ENCODE results near the gene IPO4. TPM values are rescaled to one million over a fixed set of nuclear protein-coding genes. Genes with fewer than 3 reads are reported as not detected.

IPO4 gene
- polyA plus RNA-seq, 3 donors = 11.7 to 36.1 (median 26.7) TPM

GRCh38 chr14:24198814-24199524 lies 10.4 kb upstream of the IPO4 start:
- H3K27ac ChIP-seq (ENCODE audit: low read depth, low read length) = no peak overlapping the region
- WGBS, 3 donors = 78 to 83% (median 82%) methylated on average over 7 of the region's 7 CpGs

GRCh38 chr14:24197056-24197450 lies 8.4 kb upstream of the IPO4 start:
- 66 to 100% (median 88%) methylated on average over 2 of the region's 2 CpGs for WGBS, 3 donors
- H3K27ac ChIP-seq (ENCODE audit: low read depth, low read length) = no peak overlapping the region

- peak overlapping the region; percentile 95 for H3K27ac ChIP-seq (ENCODE audit: low read depth, low read length)
- WGBS, 3 donors = 22 to 35% (median 34%) methylated on average over 33 of the region's 33 CpGs
Measured at GRCh38 chr14:24196071-24197055, 7.7 kb upstream of the IPO4 start.

GRCh38 chr14:24195186-24196070 lies 6.8 kb upstream of the IPO4 start, which contains the start of gene TM9SF1:
Gene TM9SF1 (minus strand): TSS chr14:24195441. CDS start chr14:24195019, 422 bp downstream.
- WGBS, 3 donors = 0 to 1% (median 1%) methylated on average over 73 to 89 of the region's 89 CpGs

GRCh38 chr14:24194873-24195185 lies 6.2 kb upstream of the IPO4 start:
- H3K27ac ChIP-seq (ENCODE audit: low read depth, low read length) = peak overlapping the region; percentile 95
- 24 to 59% (median 55%) methylated on average over 8 of the region's 8 CpGs for WGBS, 3 donors

More at GRCh38 chr14:24195186-24196070, 6.8 kb upstream of the IPO4 start, which contains the start of gene TM9SF1:
- peak within 1 kb of the TSS; percentile 95 for H3K27ac ChIP-seq (ENCODE audit: low read depth, low read length)

- H3K27ac ChIP-seq (ENCODE audit: low read depth, low read length) = peak overlapping the region; percentile 42
- 61 to 87% (median 81%) methylated on average over 7 of the region's 7 CpGs for WGBS, 3 donors
Measured at GRCh38 chr14:24194186-24194872, 5.7 kb upstream of the IPO4 start.

GRCh38 chr14:24192933-24193332 lies 4.3 kb upstream of the IPO4 start:
- 92 to 95% (median 93%) methylated on average over 15 of the region's 15 CpGs for WGBS, 3 donors
- no peak overlapping the region for H3K27ac ChIP-seq (ENCODE audit: low read depth, low read length)

- 89 to 91% (median 89%) methylated on average over 10 of the region's 10 CpGs for WGBS, 3 donors
- no peak overlapping the region for H3K27ac ChIP-seq (ENCODE audit: low read depth, low read length)
Measured at GRCh38 chr14:24190416-24190815, 1.8 kb upstream of the IPO4 start.

GRCh38 chr14:24189460-24189859 lies 844 bp upstream of the IPO4 start:
- WGBS, 3 donors = 94 to 96% (median 94%) methylated on average over 9 of the region's 9 CpGs

GRCh38 chr14:24189059-24189375 lies 401 bp upstream of the IPO4 start:
- 1 to 3% (median 3%) methylated on average over 3 of the region's 3 CpGs for WGBS, 3 donors

More at GRCh38 chr14:24189460-24189859, 844 bp upstream of the IPO4 start:
- no peak overlapping the region for H3K27ac ChIP-seq (ENCODE audit: low read depth, low read length)

GRCh38 chr14:24187539-24187915 lies 1.1 kb downstream of the IPO4 start:
- WGBS, 3 donors = 69 to 91% (median 82%) methylated on average over 2 of the region's 2 CpGs
- H3K27ac ChIP-seq (ENCODE audit: low read depth, low read length) = no peak overlapping the region

More at GRCh38 chr14:24189059-24189375, 401 bp upstream of the IPO4 start:
- no peak overlapping the region for H3K27ac ChIP-seq (ENCODE audit: low read depth, low read length)

- 93 to 95% (median 94%) methylated on average over 10 of the region's 10 CpGs for WGBS, 3 donors
Measured at GRCh38 chr14:24186831-24187538, 1.6 kb downstream of the IPO4 start.

GRCh38 chr14:24185741-24186140 lies 2.9 kb downstream of the IPO4 start:
- WGBS, 3 donors = 91 to 93% (median 92%) methylated on average over 11 of the region's 11 CpGs
- no peak overlapping the region for H3K27ac ChIP-seq (ENCODE audit: low read depth, low read length)

More at GRCh38 chr14:24186831-24187538, 1.6 kb downstream of the IPO4 start:
- no peak overlapping the region for H3K27ac ChIP-seq (ENCODE audit: low read depth, low read length)

GRCh38 chr14:24185026-24185425 lies 3.6 kb downstream of the IPO4 start:
- 95 to 96% (median 95%) methylated on average over 7 of the region's 7 CpGs for WGBS, 3 donors
- H3K27ac ChIP-seq (ENCODE audit: low read depth, low read length) = no peak overlapping the region

GRCh38 chr14:24184104-24184970 lies 4.3 kb downstream of the IPO4 start:
- WGBS, 3 donors = 89 to 90% (median 90%) methylated on average over 14 to 19 of the region's 19 CpGs
- no peak overlapping the region for H3K27ac ChIP-seq (ENCODE audit: low read depth, low read length)

GRCh38 chr14:24183014-24183481 lies 5.6 kb downstream of the IPO4 start:
- 89 to 95% (median 93%) methylated on average over 14 to 15 of the region's 15 CpGs for WGBS, 3 donors
- no peak overlapping the region for H3K27ac ChIP-seq (ENCODE audit: low read depth, low read length)
